Colonic mucosa (tissue), 4 donors: ENCODE results near the gene CCDC89. TPM values are rescaled to one million over a fixed set of nuclear protein-coding genes. Genes with fewer than 3 reads are reported as not detected.
A peak's percentile ranks its signal among the peaks of the same experiment; 100 is the strongest.
"Not testable (repeated sequence)": the region's sequence is repeated elsewhere in the genome, so short reads cannot be mapped to it uniquely, and the experiment has no call there.

ENCODE experiments used
- DNase-seq: peaks from one replicate; pipeline ENCODE4 v3.0.0-alpha.2; 2020
- H3K27ac ChIP-seq: fragments of 200-600 bp; one replicate; pipeline ENCODE4 v1.8.0; 2021
- H3K27me3 ChIP-seq: fragments of 200-600 bp; one replicate; pipeline ENCODE4 v1.8.0; 2021
- H3K36me3 ChIP-seq: fragments of 200-600 bp; one replicate; pipeline ENCODE4 v1.8.0; 2021
- H3K4me1 ChIP-seq: fragments of 200-600 bp; one replicate; pipeline ENCODE4 v1.8.0; 2021; ENCODE audit warnings: mild to moderate bottlenecking
- H3K4me3 ChIP-seq: fragments of 200-600 bp; one replicate; pipeline ENCODE4 v1.8.0; 2021
- H3K9ac ChIP-seq, 2 donors: one replicate each; pipeline ENCODE4 v1.7.0; 2013; ENCODE audit warnings: control low read depth in 2 of 2, low read depth in 2 of 2, low read length in 2 of 2
- H3K9me3 ChIP-seq: fragments of 200-600 bp; one replicate; pipeline ENCODE4 v1.8.0; 2021
- intact Hi-C: fragments of 100-400 bp; cut with DNase I; formaldehyde crosslinking; loops from one replicate; pipeline ENCODE4 v1.14.1; 2022
- total RNA-seq, 2 donors: library from RNA; stranded (reverse); fragmentation: NEBNext Ultra II Directional in 1 of 2; extraction: Animal tissue kit (Norgen Biotek cat#: 25700) in 1 of 2; gene quantifications; one replicate each; pipeline ENCODE4 v1.2.1, GENCODE V29; 2021
- TF ChIP-seq, protein P1 (sequence below): fragments of 200-600 bp; IDR thresholded peaks from one replicate; pipeline ENCODE4 v1.8.0; 2022; ENCODE audit warnings: antibody characterized with exemption, mild to moderate bottlenecking
- donor health status: healthy.
- donor health status: DM: no; HTN: no; CAD: no.
- donor health status: DM: no; HTN: no; CAD: no.

Gene CCDC89
- total RNA-seq, 2 donors from 2014 or later = 1.4 to 1.7 TPM

DNA sequence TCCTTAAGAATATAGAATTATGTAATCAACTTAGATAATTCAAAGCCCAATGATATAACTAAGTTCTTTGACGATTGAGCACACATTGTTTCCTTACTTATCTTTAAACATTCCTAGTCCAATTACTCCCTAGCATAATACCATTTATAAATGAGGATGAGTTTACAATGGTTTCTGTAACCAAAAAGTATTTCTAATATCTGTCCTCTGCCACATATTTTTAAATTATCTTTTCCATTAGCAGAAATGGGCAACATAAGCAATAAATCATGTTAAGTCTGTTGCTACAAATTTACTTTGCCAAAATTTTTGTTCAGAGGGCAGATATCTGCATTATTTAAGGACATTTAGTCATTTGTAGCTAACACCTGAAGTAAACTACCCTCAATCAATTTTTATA lies 27.8 kb downstream of the CCDC89 start:
- DNase-seq = no peak
- H3K9ac ChIP-seq = no peak overlapping the region
- TF ChIP-seq, protein P1, sequence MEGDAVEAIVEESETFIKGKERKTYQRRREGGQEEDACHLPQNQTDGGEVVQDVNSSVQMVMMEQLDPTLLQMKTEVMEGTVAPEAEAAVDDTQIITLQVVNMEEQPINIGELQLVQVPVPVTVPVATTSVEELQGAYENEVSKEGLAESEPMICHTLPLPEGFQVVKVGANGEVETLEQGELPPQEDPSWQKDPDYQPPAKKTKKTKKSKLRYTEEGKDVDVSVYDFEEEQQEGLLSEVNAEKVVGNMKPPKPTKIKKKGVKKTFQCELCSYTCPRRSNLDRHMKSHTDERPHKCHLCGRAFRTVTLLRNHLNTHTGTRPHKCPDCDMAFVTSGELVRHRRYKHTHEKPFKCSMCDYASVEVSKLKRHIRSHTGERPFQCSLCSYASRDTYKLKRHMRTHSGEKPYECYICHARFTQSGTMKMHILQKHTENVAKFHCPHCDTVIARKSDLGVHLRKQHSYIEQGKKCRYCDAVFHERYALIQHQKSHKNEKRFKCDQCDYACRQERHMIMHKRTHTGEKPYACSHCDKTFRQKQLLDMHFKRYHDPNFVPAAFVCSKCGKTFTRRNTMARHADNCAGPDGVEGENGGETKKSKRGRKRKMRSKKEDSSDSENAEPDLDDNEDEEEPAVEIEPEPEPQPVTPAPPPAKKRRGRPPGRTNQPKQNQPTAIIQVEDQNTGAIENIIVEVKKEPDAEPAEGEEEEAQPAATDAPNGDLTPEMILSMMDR = no peak
- peaks cover 13% of the 10 kb centered on the region for H3K36me3 ChIP-seq
- no peak overlapping the region for H3K27ac ChIP-seq
- no peaks in the 10 kb centered on the region for H3K27me3 ChIP-seq
- H3K9me3 ChIP-seq = no peaks in the 10 kb centered on the region
- no peak overlapping the region for H3K4me3 ChIP-seq
- no peaks in the 10 kb centered on the region for H3K4me1 ChIP-seq
- intact Hi-C loops = no loop called here

- no peaks in the 10 kb centered on the region for H3K9me3 ChIP-seq
- peaks cover 13% of the 10 kb centered on the region for H3K36me3 ChIP-seq
- TF ChIP-seq, protein P1 = no peak
- no peak overlapping the region for H3K4me3 ChIP-seq
- no peaks in the 10 kb centered on the region for H3K4me1 ChIP-seq
- intact Hi-C loops = no loop called here
- H3K27me3 ChIP-seq = no peaks in the 10 kb centered on the region
- H3K9ac ChIP-seq = no peak overlapping the region
- no peak overlapping the region for H3K27ac ChIP-seq
- DNase-seq = no peak
Observed at GRCh38 chr11:85656777-85657176, 29.2 kb downstream of the CCDC89 start.

DNA sequence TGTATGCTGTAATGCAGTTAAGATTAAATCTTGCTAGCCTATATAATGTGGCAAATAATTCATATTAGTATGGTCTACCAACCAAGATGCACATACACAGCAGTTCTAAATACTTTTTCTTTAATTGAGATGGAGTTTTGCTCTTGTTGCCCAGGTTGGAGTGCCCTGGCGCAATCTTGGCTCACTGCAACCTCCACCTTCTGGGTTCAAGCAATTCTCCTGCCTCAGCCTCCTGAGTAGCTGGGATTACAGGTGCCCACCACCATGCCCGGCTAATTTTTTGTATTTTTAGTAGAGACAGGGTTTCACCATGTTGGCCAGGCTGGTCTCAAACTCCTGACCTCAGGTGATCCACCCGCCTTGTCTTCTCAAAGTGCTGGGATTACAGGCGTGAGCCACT lies 31.7 kb downstream of the CCDC89 start:
- H3K4me1 ChIP-seq, intact Hi-C loops: not testable (repeated sequence)

GRCh38 chr11:85652786-85653447 lies 33.1 kb downstream of the CCDC89 start:
- Histone ChIP-seq H3K27ac (no peak overlapping the region), H3K9ac (no peak overlapping the region), H3K27me3 (no peaks in the 10 kb centered on the region), H3K4me1 (peaks cover 3% of the 10 kb centered on the region), H3K4me3 (no peak overlapping the region), H3K36me3 (peaks cover 13% of the 10 kb centered on the region), H3K9me3 (no peaks in the 10 kb centered on the region)
- intact Hi-C loops = no loop called here
- TF ChIP-seq, protein P1 = no peak
- DNase-seq = no peak

More for the DNA sequence above, 31.7 kb downstream of the CCDC89 start:
- not testable (repeated sequence) for H3K4me3 ChIP-seq, H3K9ac ChIP-seq, DNase-seq, H3K27me3 ChIP-seq, H3K27ac ChIP-seq, H3K9me3 ChIP-seq
- peaks cover 13% of the 10 kb centered on the region for H3K36me3 ChIP-seq

GRCh38 chr11:85651118-85651517 lies 34.9 kb downstream of the CCDC89 start:
- H3K27me3 ChIP-seq = no peaks in the 10 kb centered on the region
- no peak overlapping the region for H3K9ac ChIP-seq
- peaks cover 3% of the 10 kb centered on the region for H3K4me1 ChIP-seq
- H3K4me3 ChIP-seq = no peak overlapping the region
- peaks cover 4% of the 10 kb centered on the region for H3K36me3 ChIP-seq
- TF ChIP-seq, protein P1 = no peak
- no peak overlapping the region for H3K27ac ChIP-seq
- DNase-seq = no peak
- intact Hi-C loops = no loop called here
- no peaks in the 10 kb centered on the region for H3K9me3 ChIP-seq

DNA sequence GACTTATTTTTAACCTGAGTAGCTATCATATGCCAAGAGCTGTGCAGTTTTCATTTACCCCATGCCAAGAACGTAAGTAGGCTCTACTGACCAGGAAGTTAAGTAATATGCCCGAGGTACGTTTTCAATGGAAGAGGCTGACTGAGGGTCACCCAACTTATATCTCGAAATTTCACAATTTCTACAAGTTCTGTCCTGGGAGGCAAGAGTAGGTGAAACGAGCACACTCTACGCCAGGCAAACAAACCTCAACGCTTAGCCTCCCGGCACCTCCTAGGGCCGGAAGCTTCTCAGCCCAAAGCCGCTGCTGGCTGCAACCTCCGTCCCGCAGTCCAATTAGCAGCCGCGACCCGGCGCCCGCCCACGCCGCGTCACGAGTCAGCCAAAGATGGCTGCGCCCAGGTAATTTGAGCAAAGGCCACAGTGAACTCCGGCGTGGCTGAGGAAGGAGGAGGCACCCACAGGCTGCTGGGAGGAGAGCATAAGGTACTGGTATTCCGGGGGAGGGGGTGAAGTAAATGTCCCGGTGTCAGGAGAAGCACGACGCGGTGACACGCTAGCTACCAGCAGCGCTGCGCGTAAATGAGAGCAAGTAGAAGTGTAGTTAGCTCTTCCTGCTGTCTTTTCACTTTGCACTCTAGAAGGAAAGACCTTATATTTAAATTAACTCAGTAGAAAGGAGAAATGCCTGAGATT lies 38.2 kb downstream of the CCDC89 start, which contains the start of gene TMEM126A:
TSS of gene TMEM126A (plus strand) at position 364 of the 696 bp plus-strand sequence. CDS start 2,289 bp downstream, outside the sequence.
- H3K4me3 ChIP-seq = peak within 1 kb of the TSS; percentile 66
- H3K4me1 ChIP-seq = peaks cover 3% of the 10 kb centered on the region
- no peaks in the 10 kb centered on the region for H3K36me3 ChIP-seq
- no peaks in the 10 kb centered on the region for H3K27me3 ChIP-seq
- intact Hi-C loops = no loop called here
- TF ChIP-seq, protein P1 = no peak
- H3K27ac ChIP-seq = peak within 1 kb of the TSS; percentile 84
- peak within 1 kb of the TSS; percentile 65 to 94 for H3K9ac ChIP-seq
- H3K9me3 ChIP-seq = no peaks in the 10 kb centered on the region
- peak; percentile 93 for DNase-seq
